Erythroblast (primary cell): ENCODE results near the gene RPS6KC1.
"Not testable (repeated sequence)": the region's sequence is repeated elsewhere in the genome, so short reads cannot be mapped to it uniquely, and the experiment has no call there.

ENCODE experiments used
- DNase-seq, 2 experiments: peaks; one replicate each; lab custom pipeline; 2025; lab: John Stamatoyannopoulos, UW
- GATA1 ChIP-seq: IDR thresholded peaks from 2 replicates; pipeline ENCODE4 v1.6.1; 2011; ENCODE audit warnings: low read depth, mild to moderate bottlenecking, control low read depth, low read length, moderate library complexity
- POLR2A ChIP-seq: IDR thresholded peaks from 2 replicates; pipeline ENCODE4 v1.6.1; 2011; ENCODE audit warnings: mild to moderate bottlenecking, low read length

The RPS6KC1 gene

GRCh38 chr1:213051127-213051880 lies at the start of gene RPS6KC1:
RPS6KC1 (plus strand) TSS chr1:213051241; CDS start chr1:213051405, 164 bp downstream.
- peak; percentile 87 for DNase-seq
- TF ChIP-seq POLR2A (peak; percentile 65), GATA1 (no peak)

GRCh38 chr1:213003256-213003655 lies 47.8 kb upstream of the RPS6KC1 start:
- DNase-seq = no peak
- no peak for TF ChIP-seq GATA1

- TF ChIP-seq POLR2A = no peak
- TF ChIP-seq GATA1 = no peak
- DNase-seq = no peak
These were observed 42.5 kb upstream of the RPS6KC1 start for GRCh38 chr1:213008564-213008963.

- peak; percentile 38 to 59 for DNase-seq
- TF ChIP-seq GATA1 (no peak), POLR2A (no peak)
These were observed 36.4 kb upstream of the RPS6KC1 start for GRCh38 chr1:213014642-213015041.

- TF ChIP-seq GATA1 (no peak), POLR2A (peak; percentile 55)
- peak; percentile 98 for DNase-seq
These were observed 35.7 kb upstream of the RPS6KC1 start, which contains the start of gene ANGEL2 for GRCh38 chr1:213015099-213016050. ANGEL2 (minus strand) TSS chr1:213015867; CDS start chr1:213015671, 196 bp downstream.

GRCh38 chr1:213017447-213018273 lies 33.4 kb upstream of the RPS6KC1 start:
- peak; percentile 22 to 30 for DNase-seq
- TF ChIP-seq POLR2A (no peak), GATA1 (no peak)

- TF ChIP-seq GATA1 = no peak
- no peak for TF ChIP-seq POLR2A
- DNase-seq = no peak
These were observed 31.6 kb upstream of the RPS6KC1 start for GRCh38 chr1:213019450-213019849.

- no peak for DNase-seq
- TF ChIP-seq POLR2A = no peak
- TF ChIP-seq GATA1 = no peak
These were observed 31.0 kb upstream of the RPS6KC1 start for GRCh38 chr1:213020016-213020415.

- DNase-seq = not testable (repeated sequence)
These were observed 24.0 kb upstream of the RPS6KC1 start for GRCh38 chr1:213027024-213027423.

GRCh38 chr1:213032651-213033050 lies 18.4 kb upstream of the RPS6KC1 start:
- TF ChIP-seq GATA1 (no peak), POLR2A (no peak)
- peak in 1 of 2 experiments; percentile 5 for DNase-seq

- no peak for DNase-seq
- no peak for TF ChIP-seq GATA1
- TF ChIP-seq POLR2A = no peak
These were observed 16.3 kb upstream of the RPS6KC1 start for GRCh38 chr1:213034713-213035112.

GRCh38 chr1:213035573-213035972 lies 15.5 kb upstream of the RPS6KC1 start:
- TF ChIP-seq GATA1 (no peak), POLR2A (no peak)

GRCh38 chr1:213041443-213041842 lies 9.6 kb upstream of the RPS6KC1 start:
- no peak for DNase-seq
- no peak for TF ChIP-seq POLR2A
- no peak for TF ChIP-seq GATA1

More at GRCh38 chr1:213035573-213035972, 15.5 kb upstream of the RPS6KC1 start:
- no peak for DNase-seq

- peak; percentile 33 for TF ChIP-seq POLR2A
- peak; percentile 56 to 77 for DNase-seq
These were observed 5.5 kb upstream of the RPS6KC1 start for GRCh38 chr1:213045321-213046226.
